B cell (primary cell): ENCODE results near the gene MAFF. TPM values are rescaled to one million over a fixed set of nuclear protein-coding genes. Genes with fewer than 3 reads are reported as not detected.
"Not testable (repeated sequence)": the region's sequence is repeated elsewhere in the genome, so short reads cannot be mapped to it uniquely, and the experiment has no call there.

Source experiments
- ATAC-seq: fragments of 200-7000 bp; cut with Tn5 transposase; one replicate; pipeline ENCODE4 v1.10.0; 2021; ENCODE audit warnings: low read depth, mild to moderate bottlenecking, moderate number of reproducible peaks, moderate library complexity
- CTCF ChIA-PET: fragments of 350-600 bp; sonication (Branson Sonifier 250); formaldehyde crosslinking; loops from one replicate; lab custom pipeline; 2021; ENCODE audit warnings: antibody characterized with exemption, inconsistent platforms; lab: Charles Lee
- POLR2A ChIA-PET: fragments of 350-600 bp; sonication (Branson Sonifier 250); formaldehyde crosslinking; loops from one replicate; lab custom pipeline; 2021; ENCODE audit warnings: antibody characterized with exemption; lab: Charles Lee
- DNase-seq: peaks from one replicate; pipeline ENCODE4 v3.0.0; 2013
- H2AFZ ChIP-seq: 2 replicates; pipeline ENCODE4 v1.6.1; 2012; ENCODE audit warnings: mild to moderate bottlenecking, low read depth, low read length; ENCODE audit not compliant: insufficient read depth, poor library complexity, severe bottlenecking
- H3K27ac ChIP-seq, 2 donors: 1 replicate in 1 of 2; 2 replicates in 1 of 2; pipeline ENCODE4 v1.5.1; 2012 to 2013; ENCODE audit warnings: low read length in 2 of 2, mild to moderate bottlenecking in 2 of 2, moderate library complexity in 1 of 2
- H3K27me3 ChIP-seq, 4 experiments: fragments of 200-600 bp in 1 of 4; sonication (generic) in 1 of 4; replicated peaks in 1 of 4; 1 replicate in 2 of 4; 2 replicates in 2 of 4; pipeline versions ENCODE4 v1.6.1 to v1.7.0; 2013 to 2016; ENCODE audit warnings: low read length in 3 of 4, mild to moderate bottlenecking in 2 of 4, mixed read lengths in 1 of 4, moderate library complexity in 1 of 4; ENCODE audit not compliant: insufficient read depth in 4 of 4, control insufficient read depth in 3 of 4; ENCODE audit errors: control extremely low read depth in 1 of 4
- H3K36me3 ChIP-seq, 2 experiments: replicated peaks in 1 of 2; 1 replicate in 1 of 2; 2 replicates in 1 of 2; pipeline versions ENCODE4 v1.6.1 to v1.7.1; 2013; ENCODE audit warnings: low read length in 1 of 2; ENCODE audit not compliant: insufficient read depth in 2 of 2, control insufficient read depth in 1 of 2; ENCODE audit errors: control extremely low read depth in 1 of 2, extremely low read depth in 1 of 2
- H3K4me1 ChIP-seq, 2 donors: fragments of 200-600 bp in 1 of 2; sonication (generic) in 1 of 2; 1 replicate in 1 of 2; 2 replicates in 1 of 2; pipeline versions ENCODE4 v1.5.1 to v1.6.1; 2013 to 2017; ENCODE audit warnings: low read length in 2 of 2; ENCODE audit not compliant: control insufficient read depth in 2 of 2, insufficient read depth in 2 of 2
- H3K4me2 ChIP-seq: replicated peaks from 2 replicates; pipeline ENCODE3; 2012; ENCODE audit warnings: mild to moderate bottlenecking, low read depth, low read length; ENCODE audit not compliant: poor library complexity, severe bottlenecking
- H3K4me3 ChIP-seq, 5 experiments: fragments of 200-600 bp in 1 of 5; sonication (generic) in 1 of 5; 1 replicate in 3 of 5; 2 replicates in 2 of 5; pipeline versions ENCODE4 v1.5.1 to v1.7.0; 2011 to 2016; ENCODE audit warnings: low read length in 4 of 5, mild to moderate bottlenecking in 4 of 5, low read depth in 2 of 5, control low read depth in 1 of 5, moderate library complexity in 1 of 5; ENCODE audit not compliant: insufficient read depth in 1 of 5; ENCODE audit errors: control extremely low read depth in 1 of 5, extremely low read depth in 1 of 5
- H3K79me2 ChIP-seq: fragments of 200-600 bp; sonication (generic); one replicate; pipeline ENCODE4 v1.6.0; 2016; ENCODE audit warnings: low read length; ENCODE audit not compliant: control insufficient read depth, insufficient read depth
- H3K9ac ChIP-seq: fragments of 200-600 bp; sonication (generic); 2 replicates; pipeline ENCODE4 v1.6.1; 2017; ENCODE audit warnings: mild to moderate bottlenecking, low read length, moderate library complexity
- H3K9me3 ChIP-seq, 3 donors: one replicate each; pipeline versions ENCODE4 v1.6.1 to v1.7.1; 2013; ENCODE audit warnings: low read length in 2 of 3; ENCODE audit not compliant: control insufficient read depth in 2 of 3, insufficient read depth in 1 of 3; ENCODE audit errors: control extremely low read depth in 1 of 3
- H4K20me1 ChIP-seq: 2 replicates; pipeline ENCODE4 v1.6.0; 2012; ENCODE audit warnings: mild to moderate bottlenecking, low read length; ENCODE audit not compliant: insufficient read depth, control insufficient read depth, poor library complexity, severe bottlenecking
- H3K27ac Mint-ChIP-seq: one replicate; pipeline ENCODE4 v1.8.0; 2021; ENCODE audit warnings: mixed read lengths
- H3K27me3 Mint-ChIP-seq: one replicate; pipeline ENCODE4 v1.8.0; 2021; ENCODE audit warnings: mixed read lengths
- H3K4me1 Mint-ChIP-seq: one replicate; pipeline ENCODE4 v1.8.0; 2021; ENCODE audit warnings: mixed read lengths
- H3K4me3 Mint-ChIP-seq: one replicate; pipeline ENCODE4 v1.8.0; 2021; ENCODE audit warnings: mixed read lengths
- H3K9me3 Mint-ChIP-seq: one replicate; pipeline ENCODE4 v1.8.0; 2022; ENCODE audit warnings: mixed read lengths; ENCODE audit not compliant: insufficient read depth
- EZH2 ChIP-seq: IDR thresholded peaks from 2 replicates; pipeline ENCODE4 v1.6.1; 2012; ENCODE audit warnings: borderline replicate concordance, low read depth, mild to moderate bottlenecking, moderate library complexity, low read length; ENCODE audit not compliant: insufficient read depth, poor library complexity, severe bottlenecking
- WGBS: methylation state at CpG from one replicate; pipeline ENCODE4 v1.1.5; 2013; ENCODE audit warnings: missing lambda C conversion rate; ENCODE audit not compliant: insufficient coverage; 5-methylcytosine and 5-hydroxymethylcytosine counted together
- intact Hi-C: fragments of 100-400 bp; cut with micrococcal nuclease; formaldehyde crosslinking; loops from one replicate; pipeline ENCODE4 v1.10.0; 2022
- polyA plus RNA-seq: library from polyadenylated mRNA; depleted of rRNA; stranded (reverse); fragments of >200 nt; gene quantifications from 2 replicates; pipeline ENCODE4 v1.2.3, GENCODE V29; 2012
- total RNA-seq, 2 donors: library from RNA; stranded (reverse); fragments of 120-200 nt in 1 of 2; gene quantifications; 1 replicate in 1 of 2; 2 replicates in 1 of 2; pipeline versions ENCODE4 v1.2.3 to v1.2.4, GENCODE V29; 2013 to 2022
- TF ChIP-seq, protein P1 (sequence below): fragments of 200-600 bp; IDR thresholded peaks from one replicate; pipeline ENCODE4 v1.8.0; 2022; ENCODE audit warnings: antibody characterized with exemption, mild to moderate bottlenecking

MAFF gene
- total and polyA plus RNA-seq, 2 donors (not counting 1 experiment from before 2014, with no cell fraction given), result 5.3 to 18.0 TPM

DNA sequence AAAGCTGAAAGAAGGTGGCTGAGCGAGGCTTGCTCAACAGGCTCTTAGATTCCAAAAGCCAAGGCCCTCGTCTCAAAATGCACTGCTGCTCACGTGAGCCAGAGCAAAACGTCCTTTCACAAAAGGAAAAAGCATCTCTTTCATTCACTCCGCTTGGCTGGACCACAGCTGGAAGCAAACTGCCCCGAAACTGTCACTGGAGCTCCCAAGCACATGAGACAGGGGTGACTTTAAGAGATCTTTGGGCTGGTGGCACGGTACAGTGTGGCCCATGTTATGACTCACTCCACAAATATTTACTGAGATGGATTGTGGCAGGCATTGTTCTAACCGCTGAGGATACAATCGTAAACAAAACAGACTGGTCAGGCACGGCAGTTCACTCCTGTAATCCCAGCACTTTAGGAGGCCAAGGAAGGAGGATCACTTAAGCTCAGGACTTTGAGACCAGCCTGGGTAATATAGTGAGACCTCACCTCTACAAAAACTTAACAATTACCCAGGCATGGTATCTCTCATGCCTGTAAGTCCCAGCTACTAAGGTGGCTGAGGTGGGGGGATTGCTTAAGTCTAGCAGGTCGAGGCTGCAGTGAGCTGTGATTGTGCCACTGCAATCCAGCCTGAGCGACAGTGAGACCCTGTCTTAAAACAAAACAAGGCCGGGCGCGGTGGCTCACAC lies 23.7 kb upstream of the MAFF start:
- Histone ChIP-seq H4K20me1 (no peaks in the 10 kb centered on the region), H3K36me3 (no peaks in the 10 kb centered on the region), H3K27ac (no peak overlapping the region), H3K4me3 (no peak overlapping the region), H3K27me3 (no peaks in the 10 kb centered on the region), H3K4me1 (peaks cover 33 to 42% of the 10 kb centered on the region in 2 donors), H3K9ac (no peak overlapping the region), H2AFZ (no peak overlapping the region), H3K9me3 (no peaks in the 10 kb centered on the region), H3K4me2 (no peak overlapping the region), H3K79me2 (peaks cover 25% of the 10 kb centered on the region)
- intact Hi-C loops, result no loop called here
- ATAC-seq (no peak), DNase-seq (no peak)
- POLR2A ChIA-PET, result no interaction called here
- no peaks in the 10 kb centered on the region for H3K27me3 Mint-ChIP-seq
- 91% methylated on average over 15 of the region's 15 CpGs for WGBS
- H3K27ac Mint-ChIP-seq, result no peak overlapping the region
- peaks cover 45% of the 10 kb centered on the region for H3K4me1 Mint-ChIP-seq
- CTCF ChIA-PET, result interaction anchor here (1.2 kb wide), 1 partner anchor 393 kb away, joined by 3 read pairs; no protein-coding TSS in a partner anchor
- no peak for TF ChIP-seq EZH2
- TF ChIP-seq, protein P1, sequence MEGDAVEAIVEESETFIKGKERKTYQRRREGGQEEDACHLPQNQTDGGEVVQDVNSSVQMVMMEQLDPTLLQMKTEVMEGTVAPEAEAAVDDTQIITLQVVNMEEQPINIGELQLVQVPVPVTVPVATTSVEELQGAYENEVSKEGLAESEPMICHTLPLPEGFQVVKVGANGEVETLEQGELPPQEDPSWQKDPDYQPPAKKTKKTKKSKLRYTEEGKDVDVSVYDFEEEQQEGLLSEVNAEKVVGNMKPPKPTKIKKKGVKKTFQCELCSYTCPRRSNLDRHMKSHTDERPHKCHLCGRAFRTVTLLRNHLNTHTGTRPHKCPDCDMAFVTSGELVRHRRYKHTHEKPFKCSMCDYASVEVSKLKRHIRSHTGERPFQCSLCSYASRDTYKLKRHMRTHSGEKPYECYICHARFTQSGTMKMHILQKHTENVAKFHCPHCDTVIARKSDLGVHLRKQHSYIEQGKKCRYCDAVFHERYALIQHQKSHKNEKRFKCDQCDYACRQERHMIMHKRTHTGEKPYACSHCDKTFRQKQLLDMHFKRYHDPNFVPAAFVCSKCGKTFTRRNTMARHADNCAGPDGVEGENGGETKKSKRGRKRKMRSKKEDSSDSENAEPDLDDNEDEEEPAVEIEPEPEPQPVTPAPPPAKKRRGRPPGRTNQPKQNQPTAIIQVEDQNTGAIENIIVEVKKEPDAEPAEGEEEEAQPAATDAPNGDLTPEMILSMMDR, result no peak
- no peaks in the 10 kb centered on the region for H3K9me3 Mint-ChIP-seq
- no peak overlapping the region for H3K4me3 Mint-ChIP-seq

DNA sequence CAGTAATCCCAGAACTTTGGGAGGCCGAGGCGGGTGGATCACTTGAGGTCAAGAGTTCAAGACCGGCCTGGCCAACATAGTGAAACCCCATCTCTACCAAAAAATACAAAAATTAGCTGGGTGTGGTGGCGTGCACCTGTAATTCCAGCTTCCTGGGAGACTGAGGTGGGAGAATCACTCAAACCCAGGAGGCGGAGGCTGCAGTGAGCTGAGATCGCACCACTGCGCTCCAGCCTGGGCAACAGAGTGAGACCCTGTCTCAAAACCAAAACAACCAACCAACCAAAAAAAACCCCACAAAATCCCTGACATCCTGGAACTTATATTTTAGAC lies 23.2 kb upstream of the MAFF start:
- intact Hi-C loops, H3K4me3 ChIP-seq, H4K20me1 ChIP-seq, H3K27ac Mint-ChIP-seq, H3K9me3 Mint-ChIP-seq, H3K9me3 ChIP-seq, H3K4me2 ChIP-seq, ATAC-seq, H3K4me3 Mint-ChIP-seq, H3K9ac ChIP-seq, POLR2A ChIA-PET, H2AFZ ChIP-seq, H3K36me3 ChIP-seq, H3K27me3 ChIP-seq, DNase-seq, H3K27me3 Mint-ChIP-seq, H3K27ac ChIP-seq: not testable (repeated sequence)
- peaks cover 25% of the 10 kb centered on the region for H3K79me2 ChIP-seq
- peaks cover 45% of the 10 kb centered on the region for H3K4me1 Mint-ChIP-seq
- CTCF ChIA-PET, result interaction anchor here (1.2 kb wide), 1 partner anchor 393 kb away, joined by 3 read pairs; no protein-coding TSS in a partner anchor
- peaks cover 33 to 42% of the 10 kb centered on the region in 2 donors for H3K4me1 ChIP-seq
- WGBS, result 100% methylated on average over 2 of the region's 7 CpGs
